HepG2 (cell line): ENCODE measurements around the gene NOTCH4. TPM values are rescaled to one million over a fixed set of nuclear protein-coding genes. Genes with fewer than 3 reads are reported as not detected.

Source experiments
- BRCA1 ChIP-seq: sonication (generic); formaldehyde crosslinking; IDR thresholded peaks from 2 replicates; pipeline ENCODE4 v1.4.0; 2020; ENCODE audit warnings: missing genetic modification reagents
- DDIT3 ChIP-seq: sonication (generic); formaldehyde crosslinking; IDR thresholded peaks from 2 replicates; pipeline ENCODE4 v1.4.0; 2020; ENCODE audit warnings: mild to moderate bottlenecking, missing genetic modification reagents
- EED ChIP-seq: sonication (generic); formaldehyde crosslinking; IDR thresholded peaks from 2 replicates; pipeline ENCODE4 v1.5.0; 2020; ENCODE audit warnings: mild to moderate bottlenecking, missing genetic modification reagents
- ELF1 ChIP-seq: sonication (generic); formaldehyde crosslinking; IDR thresholded peaks from 2 replicates; pipeline ENCODE4 v1.4.0; 2020; ENCODE audit warnings: missing genetic modification reagents
- ERF ChIP-seq: IDR thresholded peaks from 2 replicates; pipeline ENCODE4 v1.6.1; 2018; ENCODE audit warnings: missing biosample characterization, missing genetic modification reagents
- GABPA ChIP-seq, 2 experiments: IDR thresholded peaks; 2 replicates each; pipeline ENCODE4 v1.6.1; 2011 to 2016; ENCODE audit warnings: low read depth in 2 of 2, low read length in 1 of 2, missing biosample characterization in 1 of 2, missing genetic modification characterization in 1 of 2
- HMGXB3 ChIP-seq: sonication (generic); formaldehyde crosslinking; IDR thresholded peaks from 2 replicates; pipeline ENCODE4 v1.4.0; 2020; ENCODE audit warnings: missing genetic modification reagents, borderline replicate concordance
- HOXA3 ChIP-seq: sonication (generic); formaldehyde crosslinking; IDR thresholded peaks from 2 replicates; pipeline ENCODE4 v1.5.0; 2020; ENCODE audit warnings: missing genetic modification reagents
- KMT2B ChIP-seq: IDR thresholded peaks from 2 replicates; pipeline ENCODE4 v1.6.1; 2016; ENCODE audit warnings: missing genetic modification reagents, missing compliant biosample characterization
- MBD4 ChIP-seq: IDR thresholded peaks from 2 replicates; pipeline ENCODE4 v1.6.1; 2012; ENCODE audit warnings: low read length, inconsistent platforms, borderline replicate concordance
- NR2F6 ChIP-seq, 2 experiments: IDR thresholded peaks; 2 replicates each; pipeline ENCODE4 v1.6.1; 2016; ENCODE audit warnings: antibody characterized with exemption in 1 of 2, mild to moderate bottlenecking in 1 of 2
- SP1 ChIP-seq, 2 experiments: fragments of 450-650 bp in 1 of 2; sonication (generic) in 1 of 2; formaldehyde crosslinking in 1 of 2; IDR thresholded peaks; 2 replicates each; pipeline versions ENCODE4 v1.4.0 to v1.6.1; 2016 to 2020; ENCODE audit warnings: missing genetic modification reagents in 1 of 2
- SPEN ChIP-seq: sonication (generic); formaldehyde crosslinking; IDR thresholded peaks from 2 replicates; pipeline ENCODE4 v1.5.1; 2020; ENCODE audit warnings: low read depth, mild to moderate bottlenecking, missing genetic modification reagents
- SYNCRIP ChIP-seq: fragments of 200-400 bp; formaldehyde crosslinking; IDR thresholded peaks from 2 replicates; pipeline ENCODE4 v1.6.1; 2018; ENCODE audit warnings: mild to moderate bottlenecking, low read depth, low read length; ENCODE audit not compliant: insufficient read depth
- TARDBP ChIP-seq: sonication (generic); formaldehyde crosslinking; IDR thresholded peaks from 2 replicates; pipeline ENCODE4 v1.8.0; 2022; ENCODE audit warnings: mild to moderate bottlenecking, missing genetic modification reagents
- TBX2 ChIP-seq: sonication (generic); formaldehyde crosslinking; IDR thresholded peaks from 2 replicates; pipeline ENCODE4 v1.5.0; 2020; ENCODE audit warnings: missing genetic modification reagents, mild to moderate bottlenecking, borderline replicate concordance
- ZBTB14 ChIP-seq: sonication (generic); formaldehyde crosslinking; IDR thresholded peaks from 2 replicates; pipeline ENCODE4 v1.4.0; 2020; ENCODE audit warnings: missing genetic modification reagents
- ZFP36 ChIP-seq: fragments of 150-350 bp; IDR thresholded peaks from 2 replicates; pipeline ENCODE4 v1.6.1; 2018; ENCODE audit warnings: borderline replicate concordance, low read length, low read depth; ENCODE audit not compliant: partially characterized antibody
- ZNF234 ChIP-seq: sonication (generic); formaldehyde crosslinking; conservative IDR thresholded peaks from 2 replicates; pipeline ENCODE4 v1.5.1; 2020; ENCODE audit warnings: mild to moderate bottlenecking, missing genetic modification reagents
- ZNF253 ChIP-seq: sonication (generic); formaldehyde crosslinking; IDR thresholded peaks from 2 replicates; pipeline ENCODE4 v1.8.0; 2022; ENCODE audit warnings: mild to moderate bottlenecking, missing genetic modification reagents, borderline replicate concordance
- ZNF383 ChIP-seq: sonication (generic); formaldehyde crosslinking; IDR thresholded peaks from 2 replicates; pipeline ENCODE4 v1.4.0; 2020; ENCODE audit warnings: missing genetic modification reagents, mild to moderate bottlenecking, borderline replicate concordance
- ZNF674 ChIP-seq: sonication (generic); formaldehyde crosslinking; IDR thresholded peaks from 2 replicates; pipeline ENCODE4 v1.5.0; 2020; ENCODE audit warnings: low read depth, mild to moderate bottlenecking, missing genetic modification reagents
- ZSCAN9 ChIP-seq: IDR thresholded peaks from 2 replicates; pipeline ENCODE4 v1.6.1; 2016; ENCODE audit warnings: borderline replicate concordance
- polyA plus RNA-seq, 8 experiments: library from polyadenylated mRNA; depleted of rRNA in 3 of 8; stranded (reverse) in 7 of 8; unstranded in 1 of 8; fragments of >200 nt; fragmentation: Illumina TruSeq in 4 of 8; extraction: Trizol in 4 of 8; gene quantifications; 2 replicates each; pipeline versions ENCODE4 v1.2.1 to v1.2.3, GENCODE V29; 2011 to 2016; ENCODE audit warnings: low read depth in 4 of 8, missing spikeins in 1 of 8, mixed read lengths in 1 of 8; ENCODE audit not compliant: insufficient read depth in 1 of 8
- total RNA-seq, 5 experiments: library from RNA; depleted of rRNA; stranded (reverse); fragments of >200 nt; fragmentation: Illumina TruSeq; extraction: Trizol; gene quantifications; 2 replicates each; pipeline ENCODE4 v1.2.3, GENCODE V29; 2016; ENCODE audit warnings: low read depth in 1 of 5

The NOTCH4 gene
- total and polyA plus RNA-seq, 2 of the 13 experiments (the other 11 are each of a cell fraction or from before 2014, with no cell fraction given): 0.51 to 0.83 TPM

- no peak for TF ChIP-seq ZSCAN9 (CRISPR knock-in tag)
- TF ChIP-seq MBD4: no peak
- no peak for TF ChIP-seq ZNF674 (CRISPR knock-in tag)
- no peak for TF ChIP-seq SYNCRIP
- TF ChIP-seq ZBTB14 (CRISPR knock-in tag): no peak
- no peak for TF ChIP-seq SP1 (IDR thresholded peaks at IDR 0.05)
- 0 out of 2 replicates have a peak, but pooled peaks have one; percentile 60 for TF ChIP-seq SP1 (CRISPR knock-in tag; IDR thresholded peaks at IDR 0.05)
- 0 out of 2 replicates have a peak, but pooled peaks have one; percentile 20 for TF ChIP-seq TARDBP (CRISPR knock-in tag)
- 0 out of 2 replicates have a peak, but pooled peaks have one; percentile 32 for TF ChIP-seq ZNF383 (CRISPR knock-in tag)
- TF ChIP-seq ZNF253 (CRISPR knock-in tag): no peak
- peak; percentile 36; the same call in 1 of the 2 replicates for TF ChIP-seq ERF (CRISPR knock-in tag)
- no peak for TF ChIP-seq NR2F6 (IDR thresholded peaks at IDR 0.05)
- TF ChIP-seq NR2F6 (CRISPR knock-in tag; IDR thresholded peaks at IDR 0.05): peak; percentile 47; the same call in 1 of the 2 replicates
- TF ChIP-seq DDIT3 (CRISPR knock-in tag): no peak
- TF ChIP-seq ZFP36: no peak
- TF ChIP-seq TBX2: peak; percentile 69
- peak; percentile 48; the same call in 1 of the 2 replicates for TF ChIP-seq KMT2B (CRISPR knock-in tag)
- no peak for TF ChIP-seq BRCA1
- 0 out of 2 replicates have a peak, but pooled peaks have one; percentile 31 for TF ChIP-seq EED
- no peak for TF ChIP-seq GABPA (IDR thresholded peaks at IDR 0.05; ENCODE audit: low read depth, low read length)
- peak; percentile 76 for TF ChIP-seq GABPA (CRISPR knock-in tag; IDR thresholded peaks at IDR 0.05; ENCODE audit: low read depth)
- TF ChIP-seq ELF1 (CRISPR knock-in tag): no peak
- TF ChIP-seq HOXA3 (CRISPR knock-in tag): peak; percentile 16; the same call in 1 of the 2 replicates
- TF ChIP-seq SPEN: peak; percentile 49; the same call in 1 of the 2 replicates
- no peak for TF ChIP-seq HMGXB3 (CRISPR knock-in tag)
- TF ChIP-seq ZNF234: no peak
These were observed 33.6 kb downstream of the NOTCH4 start, which contains the start of gene PBX2 (continued) for GRCh38 chr6:32190054-32190851.
